GM06990 (cell line): ENCODE measurements around the gene CDK15.

Source experiments
- DNase-seq: peaks from one replicate; pipeline ENCODE4 v3.0.0-alpha.2; 2011; ENCODE audit not compliant: insufficient read length; ENCODE audit errors: extremely low read depth
- H3K27me3 ChIP-seq: replicated peaks from 2 replicates; pipeline ENCODE4 v1.6.0; 2011; ENCODE audit warnings: low read length; ENCODE audit not compliant: control insufficient read depth, insufficient read depth
- H3K36me3 ChIP-seq: 2 replicates; pipeline ENCODE4 v1.5.1; 2011; ENCODE audit warnings: low read length; ENCODE audit not compliant: control insufficient read depth, insufficient read depth
- H3K4me3 ChIP-seq: replicated peaks from 2 replicates; pipeline ENCODE4 v1.5.1; 2011; ENCODE audit warnings: low read depth, mild to moderate bottlenecking, control low read depth, low read length
- CTCF ChIP-seq: IDR thresholded peaks from 2 replicates; pipeline ENCODE4 v1.5.1; 2011; ENCODE audit warnings: low read length, control low read depth, mild to moderate bottlenecking, inconsistent platforms; ENCODE audit not compliant: insufficient read depth, poor library complexity, severe bottlenecking

The CDK15 gene

GRCh38 chr2:201890453-201890852 lies 84.1 kb downstream of the CDK15 start:
- H3K4me3 ChIP-seq, result no peak overlapping the region
- no peaks in the 10 kb centered on the region for H3K27me3 ChIP-seq
- DNase-seq, result no peak
- no peaks in the 10 kb centered on the region for H3K36me3 ChIP-seq
- no peak for TF ChIP-seq CTCF

DNA sequence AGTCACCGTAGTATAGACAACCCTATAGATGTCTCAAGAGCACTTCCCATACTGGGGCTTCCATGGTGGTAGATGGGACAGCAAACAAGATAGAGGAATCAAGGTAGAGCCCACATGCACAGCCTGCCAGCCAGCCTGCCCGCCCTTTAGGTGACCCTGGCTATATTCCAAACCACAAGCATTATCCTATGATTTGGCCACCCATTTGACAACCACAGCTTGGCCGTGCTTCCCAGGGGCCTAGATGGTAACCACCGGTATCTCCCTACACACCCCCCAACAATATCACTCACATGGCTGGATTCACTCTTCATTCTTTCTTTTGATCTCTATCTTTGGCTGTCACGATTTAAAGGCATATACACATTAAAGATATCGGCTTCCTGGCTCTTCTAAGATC lies 85.3 kb downstream of the CDK15 start:
- no peak for DNase-seq
- no peak for TF ChIP-seq CTCF
- no peaks in the 10 kb centered on the region for H3K36me3 ChIP-seq
- H3K27me3 ChIP-seq, result no peaks in the 10 kb centered on the region
- H3K4me3 ChIP-seq, result no peak overlapping the region

DNA sequence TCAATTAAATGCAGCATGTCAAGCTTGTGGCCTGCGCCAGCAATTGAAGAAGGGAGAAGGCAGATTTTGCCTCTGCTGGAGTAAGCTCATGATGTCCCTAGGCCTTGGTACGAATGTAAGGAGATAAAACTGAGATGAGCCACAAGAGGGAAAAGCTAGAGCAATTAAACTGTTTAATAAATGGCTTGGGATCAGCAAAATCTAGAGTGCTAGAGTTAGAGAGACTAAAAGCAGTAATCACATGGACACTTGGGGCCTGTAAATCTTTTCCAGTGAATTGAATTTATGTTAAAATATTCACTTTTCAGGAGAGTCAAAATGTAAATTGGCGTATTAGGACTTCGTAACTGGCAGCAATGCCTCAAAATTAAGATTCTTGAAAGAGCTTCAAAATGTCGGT lies 86.2 kb downstream of the CDK15 start:
- H3K4me3 ChIP-seq, result no peak overlapping the region
- H3K36me3 ChIP-seq, result no peaks in the 10 kb centered on the region
- TF ChIP-seq CTCF, result no peak

DNA sequence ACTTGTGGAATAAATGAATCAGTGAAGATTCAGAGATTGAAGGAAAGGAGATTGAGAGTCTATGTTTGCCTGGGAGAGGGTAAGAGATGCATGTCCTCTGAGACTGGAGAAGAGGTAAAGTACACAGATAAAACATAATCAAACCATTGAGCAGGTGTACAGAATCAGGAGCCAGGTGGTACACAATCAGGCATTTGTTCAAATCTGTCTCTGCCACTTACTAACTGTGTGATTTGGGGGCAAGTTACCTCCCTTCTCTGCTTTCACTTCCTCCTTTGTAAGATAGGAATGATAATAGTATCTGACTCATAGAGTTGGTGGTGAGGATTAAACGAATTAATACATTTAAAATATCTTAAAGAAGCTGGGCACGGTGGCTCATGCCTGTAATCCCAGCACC lies 94.0 kb downstream of the CDK15 start:
- Histone ChIP-seq H3K27me3 (no peaks in the 10 kb centered on the region), H3K4me3 (no peak overlapping the region), H3K36me3 (no peaks in the 10 kb centered on the region)
- DNase-seq, result no peak
- no peak for TF ChIP-seq CTCF

More for the DNA sequence above, 86.2 kb downstream of the CDK15 start:
- H3K27me3 ChIP-seq, result no peaks in the 10 kb centered on the region
- DNase-seq, result no peak

- no peak overlapping the region for H3K4me3 ChIP-seq
- TF ChIP-seq CTCF, result no peak
- H3K27me3 ChIP-seq, result no peaks in the 10 kb centered on the region
- no peak for DNase-seq
- no peaks in the 10 kb centered on the region for H3K36me3 ChIP-seq
Observed at GRCh38 chr2:201901786-201902185, 95.4 kb downstream of the CDK15 start.
